ENCODE measurements around the gene MIS18A.
"Not testable (repeated sequence)": the region's sequence is repeated elsewhere in the genome, so short reads cannot be mapped to it uniquely, and the experiment has no call there.

MIS18A gene, protein sequence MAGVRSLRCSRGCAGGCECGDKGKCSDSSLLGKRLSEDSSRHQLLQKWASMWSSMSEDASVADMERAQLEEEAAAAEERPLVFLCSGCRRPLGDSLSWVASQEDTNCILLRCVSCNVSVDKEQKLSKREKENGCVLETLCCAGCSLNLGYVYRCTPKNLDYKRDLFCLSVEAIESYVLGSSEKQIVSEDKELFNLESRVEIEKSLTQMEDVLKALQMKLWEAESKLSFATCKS

DNA sequence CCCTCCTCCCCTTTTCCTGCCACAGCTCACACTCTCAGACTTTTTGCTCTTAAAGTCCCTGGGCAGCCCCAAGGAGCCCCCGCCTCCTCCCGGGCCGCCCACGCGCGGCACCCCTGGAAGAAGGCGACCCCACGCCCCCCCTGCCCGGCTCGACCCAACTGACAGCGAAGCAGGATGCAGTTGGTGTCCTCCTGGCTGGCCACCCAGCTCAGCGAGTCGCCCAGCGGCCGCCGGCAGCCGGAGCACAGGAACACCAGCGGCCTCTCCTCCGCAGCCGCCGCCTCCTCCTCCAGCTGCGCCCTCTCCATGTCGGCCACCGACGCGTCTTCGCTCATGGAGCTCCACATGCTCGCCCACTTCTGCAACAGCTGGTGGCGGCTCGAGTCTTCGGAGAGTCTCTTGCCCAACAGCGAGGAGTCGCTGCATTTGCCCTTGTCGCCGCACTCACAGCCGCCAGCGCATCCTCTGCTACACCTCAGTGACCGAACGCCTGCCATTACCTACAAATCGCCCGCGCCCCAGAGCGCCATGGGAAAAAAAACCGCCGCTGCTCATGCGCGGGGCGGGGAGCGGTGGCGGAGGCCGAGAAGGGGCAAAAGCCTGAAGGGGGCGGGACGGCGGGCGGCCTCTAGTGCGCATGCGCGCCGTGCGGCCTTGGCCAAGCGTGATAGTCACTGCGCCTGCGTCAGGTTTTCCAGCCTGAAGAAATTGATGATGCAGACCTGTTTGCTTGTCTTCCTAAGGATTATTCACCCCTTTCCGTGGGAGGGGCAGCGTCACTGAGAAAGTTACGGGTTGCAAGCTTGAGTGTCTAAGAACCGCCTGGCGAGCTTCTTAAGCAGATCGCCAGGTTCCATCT, at the start of gene MIS18A:
TSS of gene MIS18A (minus strand) at position 532 of the 859 bp plus-strand sequence. CDS start at position 497, 35 bp downstream.
- in situ Hi-C loops (cut with HindIII; ENCODE audit: low sequenced_read_pairs) = no loop called here

DNA sequence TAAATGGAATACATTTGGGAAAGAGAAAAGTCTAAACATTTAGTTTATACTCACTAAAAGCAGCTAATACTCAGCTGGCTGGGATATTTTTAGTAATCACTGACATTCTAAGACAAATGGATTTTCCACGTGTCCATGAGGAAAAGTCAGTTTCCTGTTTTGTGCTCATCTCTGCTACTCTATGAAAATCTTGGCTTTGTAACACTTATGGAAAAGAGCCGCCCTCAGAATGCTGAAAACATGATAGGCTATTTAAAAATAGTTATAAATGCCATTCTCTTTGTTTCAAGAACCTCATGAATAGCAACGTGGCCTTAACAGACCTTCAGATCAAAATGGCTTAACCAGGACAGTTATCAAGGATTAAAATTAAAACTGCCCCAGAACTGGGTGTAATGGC, 49.7 kb upstream of the MIS18A start:
- in situ Hi-C loops (cut with HindIII; ENCODE audit: low sequenced_read_pairs) = no loop called here

DNA sequence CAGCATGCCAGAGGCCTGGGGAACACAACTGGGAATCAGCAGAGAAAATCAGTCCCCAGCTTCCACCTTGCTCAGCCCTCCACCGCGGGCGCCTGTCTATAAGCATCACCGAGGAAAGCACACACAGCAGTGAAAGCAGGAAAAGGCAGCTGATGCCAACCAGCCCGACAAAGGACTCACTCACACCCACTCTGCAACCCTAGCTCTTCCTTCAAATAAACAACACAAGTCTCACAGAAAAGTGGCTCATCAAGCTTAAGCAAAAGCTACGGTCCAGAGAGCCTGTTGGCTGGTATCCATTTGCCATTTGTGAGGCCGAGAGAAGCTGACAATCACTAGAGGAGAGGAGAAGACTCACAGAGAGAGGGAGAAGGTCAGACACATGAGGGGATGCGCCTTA, 46.9 kb upstream of the MIS18A start:
- in situ Hi-C loops (cut with HindIII; ENCODE audit: low sequenced_read_pairs) = no loop called here

DNA sequence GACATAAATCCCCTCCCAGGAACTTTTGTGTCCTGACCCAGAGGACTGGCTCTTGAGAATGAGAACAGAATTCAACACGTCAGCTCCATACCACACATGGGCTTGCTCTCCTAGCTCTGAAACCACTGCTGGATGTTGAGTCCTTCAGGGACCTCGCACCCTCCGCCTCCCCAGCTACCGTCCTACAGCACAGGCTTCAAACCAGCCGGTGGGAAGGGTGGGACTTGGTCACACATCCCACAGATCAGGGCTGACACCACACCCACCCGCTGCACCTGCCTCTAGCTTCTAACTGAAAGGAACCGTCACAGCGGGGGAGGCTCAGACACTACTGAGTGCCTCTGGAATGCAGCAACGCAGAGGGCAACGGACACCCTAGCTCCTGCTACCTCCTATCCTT, 43.8 kb upstream of the MIS18A start:
- in situ Hi-C loops (cut with HindIII; ENCODE audit: low sequenced_read_pairs) = no loop called here

DNA sequence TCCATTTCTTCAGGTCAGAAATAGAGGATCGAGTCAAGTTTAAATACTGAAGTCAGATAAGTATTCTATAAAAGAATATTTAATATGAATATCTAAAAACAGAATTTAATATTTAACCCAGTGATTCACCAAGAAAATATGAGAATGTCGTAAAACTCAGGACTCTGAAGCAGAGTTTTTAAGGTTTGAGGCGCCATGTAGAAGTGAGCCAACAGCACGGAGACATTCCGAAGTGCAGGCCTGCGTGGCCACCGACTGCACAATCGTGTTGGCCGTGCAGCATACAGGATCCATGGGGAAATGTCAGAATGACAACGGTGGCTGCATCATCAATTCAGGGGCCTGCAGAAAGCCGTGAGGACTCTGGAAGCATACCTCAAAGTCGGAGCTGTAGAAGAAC, 43.3 kb upstream of the MIS18A start:
- in situ Hi-C loops (cut with HindIII; ENCODE audit: low sequenced_read_pairs) = no loop called here

DNA sequence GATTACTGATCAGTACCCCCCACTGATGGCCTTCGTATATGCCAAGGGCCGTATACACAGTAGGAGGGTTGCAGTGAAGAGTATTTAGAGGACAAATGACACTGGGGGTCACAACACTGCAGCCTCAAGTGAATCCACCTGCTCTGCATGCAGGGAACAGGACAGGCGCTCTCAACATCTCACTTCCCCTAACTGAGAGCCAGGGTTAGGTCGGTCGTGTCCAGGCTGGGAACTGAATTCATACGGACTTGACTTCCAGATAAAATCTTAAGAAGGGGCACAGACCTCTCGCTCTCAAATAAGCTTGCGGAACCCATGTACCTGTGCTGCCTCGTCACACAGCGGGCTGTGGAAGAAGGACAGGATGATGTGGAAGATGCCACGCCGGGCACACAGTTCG, 42.6 kb upstream of the MIS18A start:
- in situ Hi-C loops (cut with HindIII; ENCODE audit: low sequenced_read_pairs) = no loop called here

DNA sequence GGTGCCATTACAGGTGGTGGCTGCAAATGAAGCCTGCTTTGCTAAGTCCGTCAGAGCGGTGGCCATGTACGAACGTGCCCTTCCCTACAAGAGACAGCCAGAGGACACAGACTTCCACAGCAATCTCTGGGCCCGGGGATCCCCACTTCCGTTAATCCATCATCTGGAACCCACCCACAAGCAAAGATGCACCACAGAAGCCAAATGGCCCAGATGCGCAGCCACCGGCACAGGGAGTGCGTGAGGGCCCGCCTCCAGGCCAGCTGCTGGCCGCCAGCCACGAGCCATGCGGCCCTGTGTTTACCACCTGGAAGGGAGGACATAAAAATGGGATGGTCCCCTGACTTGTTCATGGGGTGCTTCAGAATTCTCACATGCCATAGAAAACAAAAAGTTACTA, 41.9 kb upstream of the MIS18A start:
- in situ Hi-C loops (cut with HindIII; ENCODE audit: low sequenced_read_pairs) = no loop called here

DNA sequence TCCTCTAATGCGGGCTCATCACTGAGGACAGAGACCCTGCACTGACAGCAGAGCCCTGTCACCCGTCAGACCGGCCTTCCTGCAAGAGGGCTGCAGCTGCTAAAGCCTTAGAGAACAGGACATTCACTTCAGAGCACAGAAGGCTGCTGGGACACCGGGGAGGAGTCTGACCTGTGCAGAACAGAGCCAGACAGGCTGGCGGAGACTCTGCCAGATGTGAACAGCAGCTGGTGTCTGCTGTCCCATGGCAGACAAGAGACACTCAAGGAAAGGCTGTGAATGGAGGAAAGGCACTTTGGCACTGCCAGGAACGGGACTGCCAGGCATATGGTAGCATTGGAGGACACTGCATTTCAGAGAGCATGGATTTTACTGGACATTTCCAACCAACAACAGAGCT, 41.2 kb upstream of the MIS18A start:
- in situ Hi-C loops (cut with HindIII; ENCODE audit: low sequenced_read_pairs) = no loop called here

DNA sequence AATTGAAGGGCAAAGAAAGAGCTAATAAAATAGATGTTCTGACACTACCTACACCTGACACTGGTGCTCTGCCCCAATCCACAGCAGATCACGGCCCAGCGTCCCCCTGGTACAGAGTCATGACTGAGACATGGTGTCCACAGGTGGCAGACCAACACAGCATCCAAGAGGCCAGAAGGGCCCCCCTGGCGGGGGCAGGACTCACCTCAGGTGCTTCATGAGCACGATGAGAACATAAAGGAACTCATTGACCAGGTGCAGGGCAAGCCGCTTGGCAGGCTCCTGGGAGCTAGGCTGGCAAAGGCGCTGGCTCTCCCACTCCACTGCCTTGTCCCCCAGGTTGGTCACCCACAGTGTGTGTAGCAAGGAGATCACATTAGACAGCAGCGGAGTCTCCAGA, 40.2 kb upstream of the MIS18A start:
- in situ Hi-C loops (cut with HindIII; ENCODE audit: low sequenced_read_pairs) = no loop called here

DNA sequence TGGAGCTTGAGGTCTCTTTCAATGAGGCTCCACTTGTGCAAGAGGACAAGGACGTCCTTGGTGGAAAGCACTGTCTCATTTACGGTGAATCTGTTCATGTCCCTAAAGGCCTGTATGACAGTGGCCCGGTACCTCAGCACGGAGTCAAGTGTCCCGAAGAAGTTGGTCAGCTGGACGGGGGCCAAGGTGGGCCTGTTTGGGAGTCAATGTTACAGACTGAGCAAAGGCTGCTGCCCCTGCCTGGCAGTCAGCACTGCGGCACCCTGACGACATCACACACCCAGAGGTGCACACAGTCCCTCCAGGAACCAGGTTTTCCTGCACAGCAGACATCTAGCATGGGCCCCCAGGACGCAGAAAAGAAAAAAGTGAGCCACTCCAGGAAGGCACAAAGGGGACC, 38.9 kb upstream of the MIS18A start:
- in situ Hi-C loops (cut with HindIII; ENCODE audit: low sequenced_read_pairs) = no loop called here

DNA sequence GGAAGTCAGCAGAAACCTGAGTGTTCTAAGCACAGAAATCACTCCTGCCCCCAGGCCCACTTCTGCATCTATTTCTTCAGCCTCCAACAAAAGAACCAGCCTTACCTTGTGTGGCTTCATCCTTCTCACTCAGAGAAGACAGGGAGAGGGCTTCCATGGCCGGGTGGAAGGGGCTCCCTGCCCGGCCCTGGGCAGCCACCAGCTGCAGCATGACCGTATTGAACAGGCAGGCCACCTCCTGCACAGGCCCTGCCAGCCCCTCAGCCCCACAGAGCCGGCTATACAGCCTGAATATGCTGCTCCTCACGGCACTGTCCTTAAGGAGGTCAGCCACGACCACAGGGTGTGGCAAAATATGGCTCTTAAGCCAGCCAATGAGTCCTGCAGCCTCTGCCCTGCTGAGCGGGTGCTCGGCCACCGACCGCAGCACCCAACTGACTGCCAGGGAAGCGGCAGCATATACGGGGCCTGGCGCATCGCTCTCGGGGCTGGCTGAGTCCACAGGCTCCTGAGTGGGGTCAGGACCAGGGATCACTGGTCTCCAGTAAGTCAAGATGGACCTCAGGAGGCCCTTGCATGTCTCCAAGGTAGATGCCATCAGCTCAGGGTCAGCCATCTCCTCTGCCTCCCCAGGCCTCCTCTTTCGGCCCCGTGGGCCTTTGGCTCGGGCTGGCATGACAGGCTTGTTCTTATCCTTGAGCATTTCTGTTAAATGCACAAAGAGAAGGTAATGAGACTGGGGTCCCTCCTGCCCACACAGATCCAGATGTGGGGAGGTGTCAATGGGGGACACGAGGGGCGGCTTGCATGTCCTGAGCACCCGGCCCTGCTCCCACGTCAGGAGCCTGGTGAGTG, 37.7 kb upstream of the MIS18A start:
- in situ Hi-C loops (cut with HindIII; ENCODE audit: low sequenced_read_pairs) = no loop called here

DNA sequence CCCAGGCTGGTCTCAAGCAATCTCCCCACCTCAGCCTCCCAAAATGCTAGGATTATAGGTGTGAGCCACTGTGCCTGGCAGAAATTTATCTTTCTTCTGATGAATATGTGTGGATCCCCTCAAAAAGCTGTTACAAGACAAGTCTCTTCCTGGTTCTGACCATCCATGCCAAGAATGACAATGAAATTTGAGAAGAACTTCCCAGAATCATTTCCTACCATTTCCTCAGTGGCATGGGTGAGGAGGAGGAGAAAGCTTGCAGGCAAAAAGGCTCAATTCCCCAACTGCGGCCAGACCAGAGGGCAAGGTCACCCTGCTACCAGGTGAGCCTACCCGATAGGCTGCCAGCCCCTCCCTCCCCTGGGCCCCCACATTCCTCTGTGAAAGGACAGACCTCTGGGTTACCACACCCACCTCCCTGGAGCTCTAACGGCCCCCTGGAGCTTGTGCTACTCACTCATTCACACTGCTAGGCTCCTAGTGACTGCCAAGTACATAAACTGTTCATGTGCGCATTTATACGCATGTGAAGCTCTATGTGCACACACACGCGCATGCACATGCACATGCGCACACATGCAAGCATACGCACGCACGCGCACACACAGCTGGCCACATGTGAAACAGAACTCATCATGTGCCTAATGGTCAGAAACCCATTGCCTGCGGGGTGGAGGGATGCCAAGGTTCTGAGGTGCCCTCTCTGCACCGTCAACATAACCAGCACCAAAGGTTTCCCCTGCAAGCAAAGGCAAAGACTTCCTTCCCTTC, 36.8 kb upstream of the MIS18A start:
- in situ Hi-C loops (cut with HindIII; ENCODE audit: low sequenced_read_pairs) = no loop called here

DNA sequence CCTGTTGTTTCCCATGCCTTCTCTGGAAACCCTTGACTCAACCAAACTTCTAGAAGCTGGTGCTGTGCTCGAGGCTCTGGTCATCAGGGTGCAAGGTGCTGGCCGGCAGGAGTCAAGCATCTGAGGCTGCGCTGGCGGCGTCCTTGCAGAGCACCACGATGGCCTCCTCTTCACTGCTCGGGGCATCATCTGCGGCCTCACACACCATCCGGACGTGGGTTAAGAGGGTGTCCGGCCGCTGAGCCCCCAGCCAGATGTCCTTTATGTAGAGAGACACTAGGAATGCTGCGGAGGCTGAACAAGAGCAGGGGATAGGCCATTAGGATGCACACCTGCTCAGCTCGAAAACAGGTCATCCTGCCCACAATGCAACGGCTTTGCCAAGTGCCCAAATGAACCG, 36.0 kb upstream of the MIS18A start:
- in situ Hi-C loops (cut with HindIII; ENCODE audit: low sequenced_read_pairs) = no loop called here

DNA sequence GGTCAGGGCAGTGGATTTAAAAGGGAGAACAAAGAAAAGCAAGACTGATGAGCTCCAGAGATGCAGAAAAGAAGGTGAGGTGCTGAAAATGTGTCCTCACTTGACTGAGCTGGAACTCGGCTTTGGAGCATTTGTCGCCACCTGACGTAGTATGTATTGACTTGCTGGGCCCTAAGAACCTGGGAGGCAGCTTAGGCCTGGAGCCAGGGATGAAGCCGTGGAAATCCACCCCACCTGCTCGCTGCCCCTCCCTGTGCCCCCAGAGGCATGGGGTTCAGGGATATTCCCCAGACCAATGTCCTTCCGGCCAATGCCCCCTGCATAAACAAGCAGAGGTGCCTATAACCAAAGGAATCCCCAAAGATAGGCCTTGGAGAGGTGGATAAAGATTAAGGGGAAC, 34.1 kb upstream of the MIS18A start:
- in situ Hi-C loops (cut with HindIII; ENCODE audit: low sequenced_read_pairs) = no loop called here

DNA sequence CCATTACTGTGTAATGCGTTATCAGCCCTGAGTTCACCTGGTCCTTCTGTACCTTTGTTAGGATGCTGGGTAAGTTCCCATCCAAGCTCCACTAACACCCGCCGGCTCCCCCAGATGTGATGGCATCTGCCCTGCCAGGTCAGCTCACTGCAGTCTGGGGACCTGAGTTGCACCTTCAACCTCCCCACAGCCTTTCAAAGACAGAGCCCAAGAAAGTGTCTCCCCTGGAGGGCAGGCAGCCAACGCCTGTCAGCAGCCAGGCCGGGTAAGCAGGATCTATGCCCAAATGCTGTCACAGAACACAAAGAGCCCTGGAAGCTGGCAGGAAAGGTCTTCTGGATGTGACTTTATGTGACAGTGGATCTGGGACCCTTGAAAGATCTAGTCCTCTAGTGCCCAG, 33.5 kb upstream of the MIS18A start:
- in situ Hi-C loops (cut with HindIII; ENCODE audit: low sequenced_read_pairs) = no loop called here

DNA sequence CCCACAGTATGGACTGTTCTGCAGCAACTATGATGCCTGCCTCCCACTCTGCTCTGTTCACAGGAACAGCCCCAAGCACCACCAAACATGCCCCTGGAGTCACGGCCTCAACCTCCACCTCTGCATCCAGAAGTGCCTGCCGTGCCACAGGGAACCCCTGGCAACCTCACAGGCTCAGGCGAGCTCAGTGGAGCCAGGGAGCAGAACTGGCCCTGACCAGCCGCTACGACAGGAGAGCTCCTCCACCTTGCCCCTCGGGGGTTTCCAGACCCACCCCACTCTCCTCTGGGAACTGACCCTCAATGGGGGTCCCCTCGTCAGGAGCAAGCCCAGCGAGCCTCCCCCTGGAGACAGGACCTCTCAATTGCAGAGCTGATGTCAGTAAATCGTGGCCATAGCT, 32.8 kb upstream of the MIS18A start:
- in situ Hi-C loops (cut with HindIII; ENCODE audit: low sequenced_read_pairs) = no loop called here

DNA sequence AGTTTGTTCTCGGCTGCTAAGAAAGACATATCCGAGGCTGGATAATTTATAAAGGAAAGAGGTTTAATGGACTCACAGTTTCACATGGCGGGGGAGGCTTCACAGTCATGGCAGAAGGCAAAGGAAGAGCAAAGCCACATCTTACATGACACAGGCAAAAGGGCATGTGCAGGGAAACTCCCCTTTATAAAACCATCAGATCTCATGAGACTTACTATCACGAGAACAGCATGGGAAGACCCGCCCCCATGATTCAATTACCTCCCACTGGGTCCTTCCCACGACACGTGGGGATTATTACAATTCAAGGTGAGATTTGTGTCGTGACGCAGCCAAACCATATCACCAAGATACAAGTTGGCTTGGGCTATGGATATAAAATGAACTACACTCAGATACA, 32.1 kb upstream of the MIS18A start:
- in situ Hi-C loops (cut with HindIII; ENCODE audit: low sequenced_read_pairs) = not testable (repeated sequence)

DNA sequence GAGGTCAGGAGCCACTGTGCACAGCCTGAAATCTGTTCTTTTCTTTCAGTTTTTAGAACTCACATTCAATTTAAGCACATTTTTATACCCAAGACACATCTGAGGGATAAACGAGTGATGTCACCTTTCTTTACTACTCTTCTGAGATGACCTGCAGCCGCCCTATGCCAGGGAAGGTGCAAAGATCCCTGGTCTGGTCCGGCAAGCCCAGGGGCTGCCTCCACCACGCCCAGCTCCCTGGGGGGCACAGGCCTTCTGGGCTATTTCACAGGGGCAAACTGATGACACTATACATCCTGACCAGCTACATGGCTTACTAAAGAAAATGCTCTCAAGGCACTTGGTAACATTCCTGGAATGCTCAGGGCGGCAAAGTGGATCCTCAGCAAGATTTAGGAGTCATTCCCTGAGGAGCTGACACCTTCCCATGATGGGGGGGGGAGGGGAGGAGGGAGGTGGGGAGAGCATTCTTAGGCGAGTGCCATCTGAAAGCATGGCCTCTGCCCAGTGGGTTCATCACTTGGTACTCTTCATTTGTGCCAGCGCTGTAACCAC, 31.1 kb upstream of the MIS18A start:
- in situ Hi-C loops (cut with HindIII; ENCODE audit: low sequenced_read_pairs) = no loop called here

DNA sequence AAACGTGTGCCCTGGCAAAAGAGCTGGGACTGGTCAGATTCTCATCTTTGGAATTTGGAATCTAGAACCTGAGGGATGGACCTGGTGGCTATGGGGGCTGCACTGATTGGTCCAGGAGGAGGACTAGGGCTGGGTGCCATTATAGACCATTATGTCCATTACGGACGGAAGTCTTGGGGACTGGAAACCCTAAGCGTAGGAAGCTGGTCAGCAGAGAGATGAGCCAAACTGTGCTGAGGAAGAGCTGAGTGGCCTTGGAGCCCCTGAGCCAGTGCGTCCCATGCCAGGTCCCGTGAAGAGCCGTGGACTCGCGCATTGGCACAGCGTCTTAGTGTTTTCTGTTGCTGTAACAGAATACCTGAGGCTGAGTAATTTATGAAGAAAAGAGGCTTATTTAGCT, 29.8 kb upstream of the MIS18A start:
- in situ Hi-C loops (cut with HindIII; ENCODE audit: low sequenced_read_pairs) = no loop called here

DNA sequence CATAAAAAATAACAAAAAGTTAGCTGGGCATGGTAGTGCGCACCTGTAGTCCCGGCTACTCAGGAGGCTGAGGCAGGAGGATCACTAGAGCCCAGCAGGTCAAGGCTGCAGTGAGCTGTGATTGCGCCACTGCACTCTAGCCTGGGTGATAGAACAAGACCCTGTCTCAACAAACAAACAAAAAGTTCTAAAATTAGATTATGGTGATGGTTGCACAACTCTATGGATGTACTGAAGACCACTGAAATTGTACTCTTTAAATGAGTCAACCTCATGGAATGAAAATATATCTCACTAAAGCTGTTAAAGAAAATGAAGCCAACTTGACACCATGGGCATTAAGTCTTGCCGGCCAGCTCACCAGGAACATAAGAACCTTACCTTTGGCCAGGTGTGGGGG, 28.9 kb upstream of the MIS18A start:
- in situ Hi-C loops (cut with HindIII; ENCODE audit: low sequenced_read_pairs) = no loop called here
